WTC11 (cell line): ENCODE data around the gene ASMTL. TPM values are rescaled to one million over a fixed set of nuclear protein-coding genes. Genes with fewer than 3 reads are reported as not detected.

Source experiments
- ATAC-seq: fragments of 200-7000 bp; cut with Tn5 transposase; 2 replicates; pipeline ENCODE4 v1.10.0; 2021; ENCODE audit warnings: mild to moderate bottlenecking, moderate library complexity
- CTCF ChIA-PET: fragments of 300-600 bp; sonication (Branson Sonifier 250); formaldehyde crosslinking; loops from one replicate; lab custom pipeline; 2021; ENCODE audit warnings: antibody characterized with exemption; lab: Charles Lee
- POLR2A ChIA-PET: fragments of 350-600 bp; sonication (Branson Sonifier 250); formaldehyde crosslinking; loops from one replicate; lab custom pipeline; 2021; ENCODE audit warnings: antibody characterized with exemption; lab: Charles Lee
- DNase-seq: peaks from one replicate; pipeline ENCODE4 v3.0.0; 2021; ENCODE audit warnings: low spot score
- H3K27ac Mint-ChIP-seq: 2 replicates; pipeline ENCODE4 v1.8.0; 2021; ENCODE audit warnings: mixed read lengths
- H3K27me3 Mint-ChIP-seq: 2 replicates; pipeline ENCODE4 v1.8.0; 2021; ENCODE audit warnings: low read depth, mild to moderate bottlenecking, moderate library complexity, mixed read lengths
- H3K36me3 Mint-ChIP-seq: 2 replicates; pipeline ENCODE4 v1.8.0; 2021; ENCODE audit warnings: mixed read lengths
- H3K4me1 Mint-ChIP-seq: 2 replicates; pipeline ENCODE4 v1.8.0; 2022; ENCODE audit warnings: mixed read lengths
- H3K4me3 Mint-ChIP-seq: 2 replicates; pipeline ENCODE4 v1.8.0; 2021; ENCODE audit warnings: mild to moderate bottlenecking, moderate library complexity, mixed read lengths
- H3K9me3 Mint-ChIP-seq: 2 replicates; pipeline ENCODE4 v1.8.0; 2021; ENCODE audit warnings: mixed read lengths
- ARID4B ChIP-seq: sonication (generic); formaldehyde crosslinking; IDR thresholded peaks from 2 replicates; pipeline ENCODE4 v1.8.0; 2023; ENCODE audit warnings: missing genetic modification reagents, mild to moderate bottlenecking, borderline replicate concordance
- ATF1 ChIP-seq: sonication (generic); formaldehyde crosslinking; IDR thresholded peaks from 2 replicates; pipeline ENCODE4 v1.8.1; 2023; ENCODE audit warnings: mild to moderate bottlenecking, moderate library complexity, missing genetic modification reagents
- CBFB ChIP-seq: sonication (generic); formaldehyde crosslinking; IDR thresholded peaks from 2 replicates; pipeline ENCODE4 v1.8.1; 2022; ENCODE audit warnings: mild to moderate bottlenecking, low read depth, missing genetic modification reagents
- E2F5 ChIP-seq: sonication (generic); formaldehyde crosslinking; IDR thresholded peaks from 2 replicates; pipeline ENCODE4 v1.8.1; 2022; ENCODE audit warnings: mild to moderate bottlenecking, moderate library complexity, missing genetic modification reagents
- FOXJ3 ChIP-seq: sonication (generic); formaldehyde crosslinking; IDR thresholded peaks from 2 replicates; pipeline ENCODE4 v1.9.0; 2021; ENCODE audit warnings: missing genetic modification reagents, mild to moderate bottlenecking, borderline replicate concordance
- IRF1 ChIP-seq: sonication (generic); formaldehyde crosslinking; IDR thresholded peaks from 2 replicates; pipeline ENCODE4 v1.8.0; 2023; ENCODE audit warnings: missing genetic modification reagents
- JUN ChIP-seq: sonication (generic); formaldehyde crosslinking; IDR thresholded peaks from 2 replicates; pipeline ENCODE4 v1.8.0; 2023; ENCODE audit warnings: mild to moderate bottlenecking, missing genetic modification reagents
- NR3C1 ChIP-seq: sonication (generic); formaldehyde crosslinking; conservative IDR thresholded peaks from 2 replicates; pipeline ENCODE4 v1.8.1; 2023; ENCODE audit warnings: low read depth, mild to moderate bottlenecking, missing genetic modification reagents
- RELA ChIP-seq: sonication (generic); formaldehyde crosslinking; IDR thresholded peaks from 2 replicates; pipeline ENCODE4 v1.8.1; 2022; ENCODE audit warnings: missing genetic modification reagents, mild to moderate bottlenecking, borderline replicate concordance
- SMAD4 ChIP-seq: sonication (generic); formaldehyde crosslinking; IDR thresholded peaks from 2 replicates; pipeline ENCODE4 v1.8.0; 2022; ENCODE audit warnings: mild to moderate bottlenecking, missing genetic modification reagents
- TCF7 ChIP-seq: sonication (generic); formaldehyde crosslinking; IDR thresholded peaks from 2 replicates; pipeline ENCODE4 v1.8.0; 2022; ENCODE audit warnings: mild to moderate bottlenecking, low read depth, missing genetic modification reagents, moderate library complexity
- USF2 ChIP-seq: sonication (generic); formaldehyde crosslinking; IDR thresholded peaks from 2 replicates; pipeline ENCODE4 v1.8.1; 2023; ENCODE audit warnings: mild to moderate bottlenecking, missing genetic modification reagents, moderate library complexity
- ZBTB21 ChIP-seq: sonication (generic); formaldehyde crosslinking; IDR thresholded peaks from 2 replicates; pipeline ENCODE4 v1.8.1; 2023; ENCODE audit warnings: mild to moderate bottlenecking, missing genetic modification reagents, borderline replicate concordance
- ZMAT4 ChIP-seq: fragments of 250-450 bp; sonication (Bioruptor Pico); IDR thresholded peaks from 2 replicates; pipeline ENCODE4 v1.9.0; 2021; ENCODE audit warnings: mild to moderate bottlenecking
- ZNF121 ChIP-seq: sonication (generic); formaldehyde crosslinking; IDR thresholded peaks from 2 replicates; pipeline ENCODE4 v1.8.0; 2023; ENCODE audit warnings: missing genetic modification reagents
- ZNF317 ChIP-seq: sonication (generic); formaldehyde crosslinking; IDR thresholded peaks from 2 replicates; pipeline ENCODE4 v1.8.1; 2023; ENCODE audit warnings: low read depth, mild to moderate bottlenecking, moderate library complexity, missing genetic modification reagents, borderline replicate concordance
- ZNF532 ChIP-seq: fragments of 250-450 bp; sonication (Bioruptor Pico); IDR thresholded peaks from 2 replicates; pipeline ENCODE4 v1.9.0; 2021; ENCODE audit warnings: mild to moderate bottlenecking, borderline replicate concordance
- ZSCAN18 ChIP-seq: fragments of 250-450 bp; sonication (Bioruptor Pico); IDR thresholded peaks from 2 replicates; pipeline ENCODE4 v2.1.2; 2022; ENCODE audit warnings: mild to moderate bottlenecking, moderate library complexity
- total RNA-seq: library from RNA; stranded (reverse); gene quantifications from 3 replicates; pipeline ENCODE4 v1.2.3, GENCODE V29; 2021

The ASMTL gene
- total RNA-seq, 1 experiment from 2014 or later: 70.6 TPM

GRCh38 chrX:1450361-1451161, 2.1 kb downstream of the ASMTL start:
- no peak for ATAC-seq
- POLR2A ChIA-PET: no interaction called here
- no peak overlapping the region for H3K4me3 Mint-ChIP-seq
- H3K27ac Mint-ChIP-seq: no peak overlapping the region
- peaks cover 33% of the 10 kb centered on the region for H3K9me3 Mint-ChIP-seq
- TF ChIP-seq JUN (CRISPR knock-in tag): no peak
- TF ChIP-seq ARID4B (CRISPR knock-in tag): no peak
- TF ChIP-seq NR3C1 (CRISPR knock-in tag): no peak
- no peak for TF ChIP-seq ZNF532 (CRISPR knock-in tag)
- no peak for TF ChIP-seq FOXJ3
- TF ChIP-seq ATF1 (CRISPR knock-in tag): no peak
- no peak for TF ChIP-seq USF2
- no peak for TF ChIP-seq CBFB (CRISPR knock-in tag)
- TF ChIP-seq ZMAT4 (CRISPR knock-in tag): no peak
- no peak for TF ChIP-seq SMAD4 (CRISPR knock-in tag)
- TF ChIP-seq TCF7 (CRISPR knock-in tag): no peak
- no peak for TF ChIP-seq RELA (CRISPR knock-in tag)
- TF ChIP-seq ZNF317 (CRISPR knock-in tag): no peak
- TF ChIP-seq IRF1: no peak
- no peak for TF ChIP-seq ZSCAN18 (CRISPR knock-in tag)
- no peak for TF ChIP-seq ZNF121 (CRISPR knock-in tag)
- no peak for TF ChIP-seq ZBTB21
- TF ChIP-seq E2F5: no peak
- TF ChIP-seq, all 79 proteins: peak for 0
- Mint-ChIP-seq H3K36me3 (peaks cover 45% of the 10 kb centered on the region), H3K4me1 (no peaks in the 10 kb centered on the region), H3K27me3 (no peaks in the 10 kb centered on the region)
- no peak for DNase-seq
- CTCF ChIA-PET: no interaction called here
